Right lobe of liver (tissue), 6 donors: ENCODE results near the gene IFFO2. TPM values are rescaled to one million over a fixed set of nuclear protein-coding genes. Genes with fewer than 3 reads are reported as not detected.

Experiments used
- ATAC-seq, 4 donors: fragments of 200-7000 bp; cut with Tn5 transposase; one replicate each; pipeline ENCODE4 v1.9.1; 2020; ENCODE audit warnings: mild to moderate bottlenecking in 4 of 4, moderate library complexity in 4 of 4
- DNase-seq, 3 donors: peaks; one replicate each; pipeline ENCODE4 v3.0.0-alpha.2; 2020
- H3K27ac ChIP-seq, 3 donors: fragments of 200-600 bp; one replicate each; pipeline ENCODE4 v1.8.0; 2022
- H3K27me3 ChIP-seq, 2 donors: fragments of 200-600 bp; one replicate each; pipeline ENCODE4 v1.8.0; 2022
- H3K36me3 ChIP-seq, 4 donors: fragments of 200-600 bp; sonication (generic) in 1 of 4; one replicate each; pipeline versions ENCODE4 v1.5.1 to v1.8.0; 2017 to 2022; ENCODE audit warnings: control low read depth in 1 of 4
- H3K4me1 ChIP-seq, 4 donors: fragments of 200-600 bp; sonication (generic) in 1 of 4; one replicate each; pipeline versions ENCODE4 v1.5.1 to v1.8.0; 2017 to 2022; ENCODE audit warnings: control low read depth in 1 of 4
- H3K4me3 ChIP-seq, 3 donors: fragments of 200-600 bp; one replicate each; pipeline ENCODE4 v1.8.0; 2022
- H3K9me3 ChIP-seq, 4 donors: fragments of 200-600 bp; sonication (generic) in 1 of 4; one replicate each; pipeline versions ENCODE4 v1.5.1 to v1.8.0; 2017 to 2022; ENCODE audit warnings: control low read depth in 1 of 4
- POLR2A ChIP-seq: fragments of 450-650 bp; IDR thresholded peaks from one replicate; pipeline ENCODE4 v1.6.1; 2017; ENCODE audit warnings: antibody characterized with exemption, mild to moderate bottlenecking
- WGBS: methylation state at CpG from one replicate; pipeline ENCODE4 v1.1.6; 2018; ENCODE audit warnings: low coverage, low lambda C conversion rate; ENCODE audit not compliant: insufficient coverage; ENCODE audit errors: missing lambda C conversion rate; 5-methylcytosine and 5-hydroxymethylcytosine counted together
- intact Hi-C, 2 donors: fragments of 100-400 bp; cut with DNase I; formaldehyde crosslinking; loops; one replicate each; pipeline versions ENCODE4 v1.11.2 to v1.14.1; 2022
- total RNA-seq, 6 experiments: library from RNA; depleted of rRNA in 2 of 6; stranded (reverse); fragments of >200 nt in 2 of 6; fragmentation: NEBNext Ultra II Directional in 3 of 6; extraction: Animal tissue kit (Norgen Biotek cat#: 25700) in 3 of 6; gene quantifications; one replicate each; pipeline versions ENCODE4 v1.1.0 to v1.2.4, GENCODE V29; 2016 to 2023
- TF ChIP-seq, protein P1 (sequence below), 4 donors: fragments of 200-600 bp in 3 of 4; fragments of 450-650 bp in 1 of 4; IDR thresholded peaks; one replicate each; pipeline versions ENCODE4 v1.5.1 to v1.8.0; 2016 to 2022; ENCODE audit warnings: antibody characterized with exemption in 4 of 4, mild to moderate bottlenecking in 2 of 4
- donor health status: DM: no; HTN: yes; CAD: no.
- donor health status: DM: no; HTN: no; CAD: no.
- donor health status: DM: no; HTN: no; CAD: no.
- donor health status: DM: no; HTN: yes; CAD: no.
- donor health status: DM: no; HTN: yes; CAD: no.

Gene IFFO2
- total RNA-seq, 6 experiments from 2014 or later, result 2.9 to 12.7 (median 7.2) TPM

DNA sequence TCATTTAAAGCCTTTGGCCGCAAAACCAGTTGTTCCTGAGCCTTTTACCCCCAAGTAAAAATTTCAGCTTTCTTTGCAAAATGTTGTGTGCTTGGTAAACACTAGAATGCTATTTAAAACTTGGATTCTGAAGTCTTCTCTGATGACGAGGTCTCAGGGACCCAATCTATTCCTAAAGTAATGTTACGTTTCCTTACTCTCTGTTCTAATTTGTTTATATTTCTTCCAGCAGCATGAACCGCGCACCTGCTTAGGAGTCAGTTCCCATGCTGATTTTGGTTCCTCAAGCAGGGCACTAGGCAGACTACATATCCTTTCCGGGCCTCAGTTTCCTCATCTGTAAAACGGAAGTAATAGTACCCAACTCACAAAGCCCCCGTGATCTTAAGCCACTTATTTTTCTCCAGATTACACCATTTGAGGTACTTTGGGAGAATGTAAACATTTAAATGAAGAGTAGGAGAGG is 53.2 kb downstream of the IFFO2 start:
- Histone ChIP-seq H3K4me3 (peak overlapping the region; percentile 92 to 99 (median 94)), H3K27me3 (no peaks in the 10 kb centered on the region), H3K27ac (peak overlapping the region; percentile 43 to 96 (median 74)), H3K9me3 (no peaks in the 10 kb centered on the region), H3K4me1 (peaks cover 0 to 30% (median 12%) of the 10 kb centered on the region in 4 donors), H3K36me3 (peaks cover 0 to 3% (median 0%) of the 10 kb centered on the region in 4 donors)
- intact Hi-C loops, result no loop called here
- DNase-seq, result no peak
- no peak for ATAC-seq
- WGBS, result 10% methylated on average over 8 of the region's 8 CpGs
- TF ChIP-seq, protein P1, sequence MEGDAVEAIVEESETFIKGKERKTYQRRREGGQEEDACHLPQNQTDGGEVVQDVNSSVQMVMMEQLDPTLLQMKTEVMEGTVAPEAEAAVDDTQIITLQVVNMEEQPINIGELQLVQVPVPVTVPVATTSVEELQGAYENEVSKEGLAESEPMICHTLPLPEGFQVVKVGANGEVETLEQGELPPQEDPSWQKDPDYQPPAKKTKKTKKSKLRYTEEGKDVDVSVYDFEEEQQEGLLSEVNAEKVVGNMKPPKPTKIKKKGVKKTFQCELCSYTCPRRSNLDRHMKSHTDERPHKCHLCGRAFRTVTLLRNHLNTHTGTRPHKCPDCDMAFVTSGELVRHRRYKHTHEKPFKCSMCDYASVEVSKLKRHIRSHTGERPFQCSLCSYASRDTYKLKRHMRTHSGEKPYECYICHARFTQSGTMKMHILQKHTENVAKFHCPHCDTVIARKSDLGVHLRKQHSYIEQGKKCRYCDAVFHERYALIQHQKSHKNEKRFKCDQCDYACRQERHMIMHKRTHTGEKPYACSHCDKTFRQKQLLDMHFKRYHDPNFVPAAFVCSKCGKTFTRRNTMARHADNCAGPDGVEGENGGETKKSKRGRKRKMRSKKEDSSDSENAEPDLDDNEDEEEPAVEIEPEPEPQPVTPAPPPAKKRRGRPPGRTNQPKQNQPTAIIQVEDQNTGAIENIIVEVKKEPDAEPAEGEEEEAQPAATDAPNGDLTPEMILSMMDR (IDR thresholded peaks at IDR 0.05), result no peak
- TF ChIP-seq POLR2A, result no peak

DNA sequence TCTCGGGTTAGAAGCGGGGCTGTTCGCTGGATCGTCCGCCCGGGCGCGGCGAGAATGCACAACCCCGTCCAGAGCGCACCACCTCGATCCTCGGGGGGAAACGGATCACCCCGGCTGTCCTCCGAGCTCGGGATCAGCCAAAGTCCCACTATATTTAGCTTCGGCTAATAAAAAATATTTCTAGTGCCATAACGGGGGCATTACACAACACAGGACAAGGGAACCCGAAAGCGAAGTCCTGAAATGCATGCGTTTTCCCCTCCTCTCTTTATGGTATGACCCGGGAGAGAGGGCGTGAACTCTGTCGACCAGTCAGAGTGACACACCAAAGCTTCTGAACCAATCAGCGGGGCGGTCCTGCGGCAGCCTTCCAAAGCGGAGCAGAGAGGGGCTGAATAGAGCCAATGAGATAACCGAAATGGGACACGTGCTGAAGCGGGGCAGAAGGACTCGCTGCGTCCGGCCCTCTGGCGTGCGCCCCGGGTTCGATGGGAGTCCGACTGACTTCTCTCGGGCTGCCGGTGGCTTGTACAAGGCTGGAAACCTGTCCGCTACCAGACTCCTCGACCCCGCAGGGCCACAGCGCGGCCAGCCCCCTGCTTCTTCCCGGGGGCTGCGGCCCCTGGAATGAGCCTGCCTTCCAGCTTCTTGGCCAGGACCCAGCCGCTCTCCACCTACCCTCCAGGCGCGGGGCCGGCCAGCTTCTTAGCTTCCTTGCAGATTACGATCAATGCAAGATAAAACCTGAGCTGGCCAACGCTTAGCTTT is 53.8 kb downstream of the IFFO2 start, which contains the start of gene ALDH4A1:
Gene ALDH4A1, minus strand, starts transcription at position 33 of the 768 bp plus-strand sequence. Its CDS starts 32 bp downstream, at position 1.
- Histone ChIP-seq H3K36me3 (peaks cover 0 to 3% (median under 1%) of the 10 kb centered on the region in 4 donors), H3K27me3 (no peaks in the 10 kb centered on the region), H3K4me1 (peaks cover 0 to 30% (median 12%) of the 10 kb centered on the region in 4 donors), H3K4me3 (peak within 1 kb of the TSS; percentile 92 to 99 (median 94)), H3K9me3 (no peaks in the 10 kb centered on the region), H3K27ac (peak within 1 kb of the TSS; percentile 77 to 96 (median 89))
- ATAC-seq (peak; percentile 78 to 88 (median 80)), DNase-seq (peak; percentile 97 to 100 (median 99))
- intact Hi-C loops, result no loop called here
- WGBS, result 0% methylated on average over 17 of the region's 55 CpGs
- TF ChIP-seq POLR2A, result peak; percentile 39
- TF ChIP-seq, protein P1 (IDR thresholded peaks at IDR 0.05), result no peak

DNA sequence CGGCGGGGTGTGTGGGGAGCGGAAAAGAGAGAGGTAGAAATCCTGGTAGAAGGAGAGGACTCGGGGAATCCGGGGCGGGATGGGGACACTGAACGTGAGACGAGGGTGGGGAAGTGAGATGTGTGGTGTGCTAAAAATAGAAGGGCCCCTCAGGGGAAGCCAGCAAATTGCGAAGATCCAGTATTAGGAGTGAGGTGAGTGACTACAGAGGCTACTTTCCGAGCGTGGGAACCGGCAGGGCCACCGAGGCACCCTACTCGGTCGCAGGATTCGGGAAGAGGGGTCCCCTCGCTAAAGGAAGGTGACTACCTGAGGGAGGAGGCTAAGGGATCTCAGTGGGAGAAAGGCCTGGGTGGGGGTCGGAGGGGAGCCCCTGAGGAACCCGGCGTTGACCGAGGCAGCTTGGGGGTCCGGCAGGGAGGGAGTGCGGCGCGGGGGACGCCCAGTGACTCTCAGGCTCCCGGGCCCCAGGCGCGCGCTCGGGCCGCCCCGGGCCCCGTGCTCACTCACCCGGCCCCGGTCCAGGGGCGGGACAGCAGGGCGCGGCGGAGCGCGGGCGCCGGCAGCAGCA is 54.4 kb downstream of the IFFO2 start:
- ATAC-seq, result no peak
- H3K9me3 ChIP-seq, result no peaks in the 10 kb centered on the region
- DNase-seq, result no peak
- H3K27me3 ChIP-seq, result no peaks in the 10 kb centered on the region
- TF ChIP-seq POLR2A, result peak; percentile 95
- TF ChIP-seq, protein P1 (IDR thresholded peaks at IDR 0.05), result no peak
- 0% methylated on average over 17 of the region's 44 CpGs for WGBS
- peaks cover 0 to 30% (median 12%) of the 10 kb centered on the region in 4 donors for H3K4me1 ChIP-seq
- peak overlapping the region; percentile 92 to 99 (median 94) for H3K4me3 ChIP-seq
- intact Hi-C loops, result no loop called here
- H3K36me3 ChIP-seq, result peaks cover 0 to 7% (median 3%) of the 10 kb centered on the region in 4 donors
- H3K27ac ChIP-seq, result peak overlapping the region; percentile 77 to 96 (median 89)

DNA sequence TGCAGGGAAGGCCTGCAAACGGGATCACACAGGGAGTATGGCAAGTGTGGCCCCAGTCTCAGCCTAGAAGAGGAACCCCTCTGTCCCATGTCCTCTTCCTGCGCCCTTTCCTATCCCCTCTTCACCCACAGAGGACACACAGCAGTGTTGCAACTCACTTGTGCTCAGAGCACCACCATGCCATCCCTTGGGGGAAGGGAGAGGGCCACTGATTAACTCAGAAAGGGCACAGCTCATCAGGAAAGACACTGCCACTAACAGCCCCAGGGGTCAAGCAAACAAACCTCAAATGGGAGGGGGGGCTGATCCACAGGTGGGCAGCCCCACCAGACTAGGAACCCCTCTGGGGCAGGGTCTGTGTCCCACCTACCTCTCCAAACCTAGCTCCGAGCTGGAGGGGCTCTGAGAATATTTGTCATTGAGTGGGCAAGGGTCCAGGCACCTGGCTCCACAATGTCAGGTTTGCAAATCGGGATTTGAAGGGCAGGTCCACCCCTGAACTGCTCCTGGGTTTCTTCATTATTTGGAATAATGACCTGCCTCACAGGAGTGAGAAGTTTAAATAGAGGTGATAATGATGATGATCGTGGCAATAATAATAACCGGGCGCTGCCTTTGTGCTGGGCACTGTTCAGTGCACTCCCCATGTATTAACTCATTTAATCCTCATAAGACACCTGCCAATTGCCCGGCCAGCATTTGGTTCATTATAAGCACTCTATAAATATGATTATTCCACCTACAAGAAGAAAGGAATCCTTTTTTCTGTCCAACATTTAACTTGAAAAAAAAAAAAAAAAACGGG is 55.1 kb downstream of the IFFO2 start:
- 18% methylated on average over 9 of the region's 9 CpGs for WGBS

More for the DNA sequence above, 55.1 kb downstream of the IFFO2 start:
- Histone ChIP-seq H3K27ac (peak overlapping the region; percentile 77 to 96 (median 89)), H3K9me3 (no peaks in the 10 kb centered on the region), H3K4me3 (peak overlapping the region; percentile 92 to 99 (median 94)), H3K4me1 (peaks cover 0 to 30% (median 15%) of the 10 kb centered on the region in 4 donors), H3K36me3 (peaks cover 0 to 9% (median 4%) of the 10 kb centered on the region in 4 donors), H3K27me3 (no peaks in the 10 kb centered on the region)
- intact Hi-C loops, result no loop called here
- ATAC-seq (peak; percentile 65 to 74 (median 68)), DNase-seq (peak; percentile 62 to 94 (median 86))
- TF ChIP-seq POLR2A, result peak; percentile 61
- TF ChIP-seq, protein P1 (IDR thresholded peaks at IDR 0.05), result no peak
